HEK293T (cell line): Measurements from ENCODE around the gene ABCA9.

Source experiments
- CTCF ChIA-PET: fragments of 350-600 bp; formaldehyde crosslinking; extraction: SDS; loops from one replicate; lab custom pipeline; 2021; ENCODE audit warnings: antibody characterized with exemption, inconsistent platforms; lab: Yijun Ruan, JAX
- POLR2A ChIA-PET: fragments of 350-600 bp; formaldehyde crosslinking; extraction: SDS; loops from one replicate; lab custom pipeline; 2020; ENCODE audit warnings: antibody characterized with exemption, inconsistent platforms; lab: Yijun Ruan, JAX
- DNase-seq: peaks from one replicate; pipeline ENCODE4 v3.0.0; 2012; ENCODE audit warnings: mixed read lengths; ENCODE audit errors: extremely low spot score
- ARNT ChIP-seq: fragments of 450-650 bp; IDR thresholded peaks from 2 replicates; pipeline ENCODE4 v1.6.1; 2017; ENCODE audit warnings: mild to moderate bottlenecking
- BHLHE40 ChIP-seq: fragments of 450-650 bp; IDR thresholded peaks from 2 replicates; pipeline ENCODE4 v1.6.1; 2016; ENCODE audit warnings: mild to moderate bottlenecking, moderate library complexity, borderline replicate concordance
- CTBP1 ChIP-seq: fragments of 450-650 bp; IDR thresholded peaks from 2 replicates; pipeline ENCODE4 v1.6.1; 2016; ENCODE audit warnings: borderline replicate concordance
- ELF4 ChIP-seq: fragments of 450-650 bp; IDR thresholded peaks from 2 replicates; pipeline ENCODE4 v1.6.1; 2017; ENCODE audit warnings: antibody characterized with exemption
- FOXA1 ChIP-seq: fragments of 450-650 bp; IDR thresholded peaks from 2 replicates; pipeline ENCODE4 v1.6.1; 2016; ENCODE audit warnings: mild to moderate bottlenecking
- FOXK2 ChIP-seq: fragments of 450-650 bp; IDR thresholded peaks from 2 replicates; pipeline ENCODE4 v1.6.1; 2016; ENCODE audit warnings: mild to moderate bottlenecking
- FOXM1 ChIP-seq: fragments of 450-650 bp; IDR thresholded peaks from 2 replicates; pipeline ENCODE4 v1.6.1; 2017; ENCODE audit warnings: mild to moderate bottlenecking, borderline replicate concordance
- HDGF ChIP-seq: fragments of 450-650 bp; IDR thresholded peaks from 2 replicates; pipeline ENCODE4 v1.6.1; 2017; ENCODE audit warnings: antibody characterized with exemption, borderline replicate concordance
- L3MBTL2 ChIP-seq: fragments of 450-650 bp; conservative IDR thresholded peaks from 2 replicates; pipeline ENCODE4 v1.6.1; 2016; ENCODE audit warnings: mild to moderate bottlenecking
- LEF1 ChIP-seq: fragments of 450-650 bp; IDR thresholded peaks from 2 replicates; pipeline ENCODE4 v1.6.1; 2017; ENCODE audit warnings: mild to moderate bottlenecking, borderline replicate concordance
- NFRKB ChIP-seq: fragments of 450-650 bp; IDR thresholded peaks from 2 replicates; pipeline ENCODE4 v1.6.1; 2016; ENCODE audit warnings: mild to moderate bottlenecking, moderate library complexity
- PKNOX1 ChIP-seq: fragments of 450-650 bp; IDR thresholded peaks from 2 replicates; pipeline ENCODE4 v1.6.1; 2016
- SP1 ChIP-seq: fragments of 450-650 bp; IDR thresholded peaks from 2 replicates; pipeline ENCODE4 v1.6.1; 2017
- SUZ12 ChIP-seq: fragments of 450-650 bp; IDR thresholded peaks from 2 replicates; pipeline ENCODE4 v1.6.1; 2016; ENCODE audit warnings: mild to moderate bottlenecking
- TARDBP ChIP-seq: fragments of 450-650 bp; IDR thresholded peaks from 2 replicates; pipeline ENCODE4 v1.6.1; 2016
- ZNF384 ChIP-seq: fragments of 450-650 bp; IDR thresholded peaks from 2 replicates; pipeline ENCODE4 v1.6.1; 2016

Gene ABCA9

GRCh38 chr17:69093279-69093789, 32.6 kb upstream of the ABCA9 start:
- ChIA-PET POLR2A (no interaction called here), CTCF (no interaction called here)
- no peak for TF ChIP-seq FOXK2
- no peak for DNase-seq

- POLR2A ChIA-PET: no interaction called here
- DNase-seq: no peak
- CTCF ChIA-PET: no interaction called here
- TF ChIP-seq ZNF384 (no peak), L3MBTL2 (no peak), SUZ12 (no peak), HDGF (no peak), SP1 (no peak), PKNOX1 (no peak), BHLHE40 (no peak), ARNT (no peak), FOXM1 (no peak), NFRKB (no peak), FOXK2 (no peak), LEF1 (no peak), TARDBP (no peak), ELF4 (no peak), CTBP1 (no peak), FOXA1 (no peak)
Observed at GRCh38 chr17:69090365-69090764, 29.6 kb upstream of the ABCA9 start.

DNA sequence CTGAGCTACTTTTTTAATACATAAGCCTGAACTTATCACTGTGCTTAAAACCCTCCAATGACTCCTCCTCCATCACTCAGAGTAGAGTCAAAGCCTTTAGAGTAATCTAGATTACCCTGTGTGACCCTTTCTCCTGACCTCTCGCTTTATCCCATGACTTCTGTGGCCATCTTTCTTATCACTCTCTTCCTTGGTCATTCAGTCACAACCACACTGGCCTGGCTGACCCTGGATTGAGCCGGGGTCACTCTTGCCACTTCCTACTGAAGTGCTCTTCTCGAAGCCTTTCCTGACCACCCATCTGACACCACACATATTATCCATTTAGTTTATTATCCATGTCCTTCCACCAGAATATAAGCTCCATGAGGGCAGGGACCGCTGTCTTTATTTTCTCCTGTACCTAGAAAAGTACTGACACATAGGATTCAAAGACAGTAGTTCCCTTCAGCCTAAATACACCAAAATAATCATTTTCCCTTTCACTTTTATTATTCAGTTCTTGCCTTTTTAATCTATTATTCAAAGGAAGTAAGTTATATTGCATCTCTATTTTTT, 28.0 kb upstream of the ABCA9 start:
- no peak for TF ChIP-seq HDGF
- no peak for TF ChIP-seq NFRKB
- no peak for TF ChIP-seq BHLHE40
- no peak for TF ChIP-seq FOXA1
- TF ChIP-seq SP1: no peak
- no peak for TF ChIP-seq ELF4
- no peak for TF ChIP-seq ARNT
- no peak for TF ChIP-seq L3MBTL2
- no peak for TF ChIP-seq PKNOX1
- TF ChIP-seq LEF1: no peak
- no peak for TF ChIP-seq CTBP1
- DNase-seq: no peak
- ChIA-PET CTCF (no interaction called here), POLR2A (no interaction called here)

DNA sequence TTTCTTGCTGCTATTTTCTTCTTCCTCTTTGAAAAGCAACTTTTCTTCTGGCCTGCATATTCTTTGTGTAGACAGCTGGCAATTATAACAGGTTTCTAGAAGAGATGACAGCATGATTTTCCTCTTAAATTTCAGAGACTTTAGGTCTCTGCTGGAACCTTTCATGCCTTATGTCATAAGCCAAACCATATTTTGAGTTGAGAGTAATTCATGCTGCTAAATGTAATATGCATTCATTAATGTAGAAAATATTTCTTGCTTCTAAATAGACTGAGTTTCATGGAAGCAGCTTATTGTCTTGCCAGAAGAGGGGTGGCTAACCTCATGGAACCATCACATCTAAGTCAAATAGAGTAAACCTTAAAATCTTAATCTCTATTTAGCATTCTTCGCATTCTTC, 25.9 kb upstream of the ABCA9 start:
- DNase-seq: no peak
- CTCF ChIA-PET: no interaction called here
- TF ChIP-seq LEF1 (no peak), NFRKB (no peak), TARDBP (no peak), FOXA1 (no peak), PKNOX1 (no peak), ARNT (no peak), BHLHE40 (no peak)
- POLR2A ChIA-PET: no interaction called here

DNA sequence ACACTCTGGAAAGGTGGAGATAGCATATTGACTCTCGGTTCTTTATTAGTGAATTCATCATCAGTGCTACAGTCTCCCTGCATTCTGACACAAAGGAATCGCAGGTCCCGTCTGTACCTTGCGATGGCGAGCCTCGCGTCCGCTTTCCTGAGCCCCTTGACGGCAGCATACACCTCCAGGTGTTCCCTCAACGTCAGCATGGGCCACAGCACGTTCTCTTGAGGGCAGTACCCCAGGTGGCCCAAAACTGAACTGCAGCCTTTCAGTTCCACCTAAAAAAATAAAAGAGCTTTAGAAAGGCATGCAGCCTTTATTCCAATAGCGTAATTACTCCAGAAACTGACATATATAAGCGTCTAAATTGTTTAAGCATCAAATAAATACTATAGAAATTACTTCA, 24.2 kb upstream of the ABCA9 start:
- ChIA-PET POLR2A (no interaction called here), CTCF (interaction anchor here (0.6 kb wide), 1 partner anchor 11 kb away, joined by 3 read pairs; no protein-coding TSS in a partner anchor)
- peak; percentile 49 for DNase-seq
- TF ChIP-seq ARNT: no peak
- no peak for TF ChIP-seq CTBP1
- no peak for TF ChIP-seq FOXM1
- no peak for TF ChIP-seq BHLHE40
- TF ChIP-seq PKNOX1: no peak
- no peak for TF ChIP-seq SUZ12
- TF ChIP-seq L3MBTL2: no peak
- TF ChIP-seq SP1: no peak
- TF ChIP-seq FOXK2: no peak
- TF ChIP-seq FOXA1: no peak
- TF ChIP-seq NFRKB: no peak
- no peak; the same call in 1 of the 2 replicates for TF ChIP-seq ZNF384
- no peak for TF ChIP-seq ELF4
- TF ChIP-seq TARDBP: no peak

- no peak for TF ChIP-seq ARNT
- no peak for TF ChIP-seq ZNF384
- no peak for TF ChIP-seq NFRKB
- no peak for TF ChIP-seq HDGF
- no peak for TF ChIP-seq FOXK2
- TF ChIP-seq FOXA1: no peak
- no peak for TF ChIP-seq CTBP1
- TF ChIP-seq ELF4: no peak
- no peak for TF ChIP-seq TARDBP
- no peak for TF ChIP-seq PKNOX1
- TF ChIP-seq L3MBTL2: no peak
- TF ChIP-seq SP1: no peak
- POLR2A ChIA-PET: no interaction called here
- no peak for DNase-seq
- CTCF ChIA-PET: no interaction called here
Observed at GRCh38 chr17:69082696-69083095, 22.0 kb upstream of the ABCA9 start.
